ENCODE data around the gene FILIP1. TPM values are rescaled to one million over a fixed set of nuclear protein-coding genes. Genes with fewer than 3 reads are reported as not detected.

The FILIP1 gene
- total RNA-seq, 4 donors from 2014 or later, result 2.2 to 9.3 (median 5.1) TPM

DNA sequence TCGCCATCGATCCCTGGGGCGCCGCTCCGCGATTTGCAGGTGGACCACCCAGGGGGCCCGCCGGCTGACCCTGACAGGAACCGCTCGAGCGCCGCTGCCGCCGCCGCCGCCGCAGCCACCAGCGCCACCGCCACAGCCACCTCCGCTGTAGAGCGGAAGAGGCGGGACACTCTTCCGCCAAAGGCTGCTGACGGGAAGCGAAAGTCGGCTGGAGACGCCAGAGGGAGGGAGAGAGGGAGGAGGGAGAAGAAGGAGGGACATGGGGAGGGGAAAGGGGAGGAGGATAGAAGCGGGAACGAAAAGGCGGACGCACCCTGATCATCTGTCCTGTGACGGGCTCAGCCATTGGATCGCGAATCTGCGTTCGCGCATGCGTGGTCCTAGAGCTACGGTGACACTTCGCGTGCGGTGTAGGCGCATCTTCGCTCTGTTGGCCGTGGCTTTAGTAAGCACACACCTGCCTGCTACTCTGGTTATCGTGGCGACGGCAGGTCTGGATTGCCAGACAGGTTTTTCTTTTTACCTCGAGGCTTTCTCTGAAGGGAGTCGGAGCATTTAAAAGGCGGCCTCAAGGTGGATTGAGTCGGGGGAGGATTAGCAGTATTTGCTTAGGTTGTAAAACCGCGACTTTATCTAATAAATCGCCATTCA is 208.8 kb downstream of the FILIP1 start, which contains the start of gene TMEM30A:
TSS of gene TMEM30A (minus strand) at position 161 of the 651 bp plus-strand sequence. CDS start at position 7, 154 bp downstream.
- no peaks in the 10 kb centered on the region for H3K36me3 ChIP-seq
- H3K9me3 ChIP-seq, result no peaks in the 10 kb centered on the region
- H3K27me3 ChIP-seq, result no peaks in the 10 kb centered on the region
- TF ChIP-seq, protein P1, sequence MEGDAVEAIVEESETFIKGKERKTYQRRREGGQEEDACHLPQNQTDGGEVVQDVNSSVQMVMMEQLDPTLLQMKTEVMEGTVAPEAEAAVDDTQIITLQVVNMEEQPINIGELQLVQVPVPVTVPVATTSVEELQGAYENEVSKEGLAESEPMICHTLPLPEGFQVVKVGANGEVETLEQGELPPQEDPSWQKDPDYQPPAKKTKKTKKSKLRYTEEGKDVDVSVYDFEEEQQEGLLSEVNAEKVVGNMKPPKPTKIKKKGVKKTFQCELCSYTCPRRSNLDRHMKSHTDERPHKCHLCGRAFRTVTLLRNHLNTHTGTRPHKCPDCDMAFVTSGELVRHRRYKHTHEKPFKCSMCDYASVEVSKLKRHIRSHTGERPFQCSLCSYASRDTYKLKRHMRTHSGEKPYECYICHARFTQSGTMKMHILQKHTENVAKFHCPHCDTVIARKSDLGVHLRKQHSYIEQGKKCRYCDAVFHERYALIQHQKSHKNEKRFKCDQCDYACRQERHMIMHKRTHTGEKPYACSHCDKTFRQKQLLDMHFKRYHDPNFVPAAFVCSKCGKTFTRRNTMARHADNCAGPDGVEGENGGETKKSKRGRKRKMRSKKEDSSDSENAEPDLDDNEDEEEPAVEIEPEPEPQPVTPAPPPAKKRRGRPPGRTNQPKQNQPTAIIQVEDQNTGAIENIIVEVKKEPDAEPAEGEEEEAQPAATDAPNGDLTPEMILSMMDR (IDR thresholded peaks at IDR 0.05), result peak in 1 of 6 experiments; percentile 17
- peak; percentile 46 to 96 for TF ChIP-seq POLR2A (IDR thresholded peaks at IDR 0.05)
- peaks cover 30 to 32% of the 10 kb centered on the region in 2 donors for H3K4me1 ChIP-seq
- DNase-seq, result peak; percentile 98
- peak within 1 kb of the TSS; percentile 79 to 92 (median 85) for H3K27ac ChIP-seq
- intact Hi-C loops (cut with DNase I), result no loop called here
- H3K4me3 ChIP-seq (replicated peaks in 1 of 3), result peak within 1 kb of the TSS; percentile 64 to 98 (median 75)
- WGBS, 2 donors, result 0 to 1% methylated on average over 54 to 55 of the region's 55 CpGs

DNA sequence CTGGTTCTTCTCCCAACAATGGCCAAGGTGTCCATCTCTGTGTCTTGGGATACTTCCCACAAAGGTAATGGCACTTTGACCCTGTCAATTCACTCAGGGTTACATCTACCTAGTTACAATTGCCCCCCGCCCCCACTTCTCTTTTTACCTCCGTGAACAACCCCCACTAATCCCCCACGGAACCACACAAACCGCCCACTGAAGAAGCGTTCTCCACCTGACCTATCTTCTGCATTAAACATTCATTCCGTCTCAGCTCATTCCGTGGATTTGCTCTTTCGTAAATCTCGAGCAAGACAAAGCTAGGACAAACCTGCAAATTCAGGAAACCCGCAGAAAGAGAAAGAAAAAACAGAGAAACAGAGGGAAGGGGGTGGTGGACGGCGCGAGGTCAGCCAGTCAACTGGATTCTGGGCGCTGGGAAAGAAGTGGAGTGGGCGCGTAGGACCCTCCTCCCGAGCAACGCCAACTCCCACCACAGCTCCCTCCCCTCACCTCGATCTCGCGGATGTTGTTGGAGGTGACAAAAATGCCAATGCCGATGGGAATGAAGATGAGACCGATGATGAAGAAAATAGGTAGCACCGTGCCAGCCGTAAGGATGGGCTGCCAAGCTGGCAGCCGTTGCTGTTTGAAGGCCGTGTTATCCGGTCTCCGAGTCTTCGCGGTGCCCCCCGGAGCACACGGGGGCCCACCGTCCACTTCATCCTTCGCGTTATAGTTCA is 209.5 kb downstream of the FILIP1 start:
- intact Hi-C loops (cut with DNase I), result no loop called here
- Histone ChIP-seq H3K4me3 (replicated peaks in 1 of 3) (peak overlapping the region; percentile 64 to 98 (median 75)), H3K4me1 (peaks cover 37% of the 10 kb centered on the region in 2 donors), H3K9me3 (no peaks in the 10 kb centered on the region), H3K27me3 (no peaks in the 10 kb centered on the region), H3K27ac (peak overlapping the region; percentile 79 to 92 (median 85)), H3K36me3 (no peaks in the 10 kb centered on the region)
- no peak for TF ChIP-seq POLR2A (IDR thresholded peaks at IDR 0.05)
- TF ChIP-seq, protein P1 (IDR thresholded peaks at IDR 0.05), result no peak
- DNase-seq, result peak in 1 of 2 donors; percentile 14
- WGBS, 2 donors, result 0% methylated on average over 36 of the region's 36 CpGs

DNA sequence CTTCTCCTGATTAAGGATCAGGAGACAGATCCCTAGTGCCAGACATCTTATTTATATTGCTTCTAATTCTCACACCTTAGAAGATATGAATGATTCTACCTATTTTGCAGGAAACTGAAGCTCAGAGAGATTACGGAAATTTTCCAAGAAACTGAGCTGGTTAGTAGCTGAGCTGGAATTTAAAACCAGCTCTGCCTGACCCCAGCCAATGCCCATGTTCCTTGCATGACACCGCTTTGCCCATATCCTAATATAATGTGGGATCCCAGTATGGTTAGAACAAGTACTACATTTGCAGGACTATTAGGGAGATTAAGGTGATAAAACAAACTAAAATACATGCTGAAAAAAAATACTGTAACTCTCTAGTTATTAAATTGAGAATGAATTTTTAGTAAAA is 210.9 kb downstream of the FILIP1 start:
- no peak for DNase-seq
- Histone ChIP-seq H3K36me3 (no peaks in the 10 kb centered on the region), H3K9me3 (no peaks in the 10 kb centered on the region), H3K4me3 (replicated peaks in 1 of 3) (no peak overlapping the region), H3K27me3 (no peaks in the 10 kb centered on the region), H3K27ac (no peak overlapping the region), H3K4me1 (peaks cover 45 to 48% of the 10 kb centered on the region in 2 donors)
- no peak for TF ChIP-seq POLR2A (IDR thresholded peaks at IDR 0.05)
- TF ChIP-seq, protein P1 (IDR thresholded peaks at IDR 0.05), result no peak
- intact Hi-C loops (cut with DNase I), result no loop called here
- whole genome bisulfite sequencing, 2 donors, result 54 to 59% methylated on average over 2 of the region's 2 CpGs

DNA sequence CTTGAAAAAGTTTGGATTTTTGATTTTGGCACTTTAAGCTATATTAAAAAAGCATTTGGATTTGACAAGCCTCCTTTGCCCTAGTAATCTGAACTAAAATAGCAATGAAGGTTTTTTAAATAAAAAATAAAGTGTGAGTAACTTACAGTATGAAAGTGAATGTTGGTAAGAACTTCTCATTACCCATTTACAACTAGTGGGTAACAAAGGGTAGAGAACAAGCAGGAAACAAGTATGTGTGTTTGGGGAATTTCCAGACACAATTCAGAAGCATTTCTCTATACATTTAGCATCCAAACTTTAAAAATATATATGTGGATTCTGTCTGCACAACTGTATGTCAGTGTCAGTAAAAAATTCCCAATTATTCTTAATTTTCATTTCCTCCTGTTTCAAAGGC is 211.9 kb downstream of the FILIP1 start:
- peaks cover 50 to 52% of the 10 kb centered on the region in 2 donors for H3K4me1 ChIP-seq
- intact Hi-C loops (cut with DNase I), result no loop called here
- no peak overlapping the region for H3K27ac ChIP-seq

More for the DNA sequence above, 211.9 kb downstream of the FILIP1 start:
- no peaks in the 10 kb centered on the region for H3K9me3 ChIP-seq
- no peak for DNase-seq
- H3K36me3 ChIP-seq, result no peaks in the 10 kb centered on the region
- TF ChIP-seq, protein P1 (IDR thresholded peaks at IDR 0.05), result no peak
- TF ChIP-seq POLR2A (IDR thresholded peaks at IDR 0.05), result no peak
- no peak overlapping the region for H3K4me3 ChIP-seq (replicated peaks in 1 of 3)
- H3K27me3 ChIP-seq, result no peaks in the 10 kb centered on the region
